ENCODE data around the gene GNAO1. TPM values are rescaled to one million over a fixed set of nuclear protein-coding genes. Genes with fewer than 3 reads are reported as not detected.

GNAO1 gene
- total and polyA plus RNA-seq, 2 of the 13 experiments (the other 11 are each of a cell fraction or from before 2014, with no cell fraction given) = not detected

GRCh38 chr16:56305956-56306565, 114.8 kb downstream of the GNAO1 start:
- TF ChIP-seq STAG1 (CRISPR knock-in tag; IDR thresholded peaks at IDR 0.05) (no peak), ZNF570 (CRISPR knock-in tag; IDR thresholded peaks at IDR 0.05; ENCODE audit: borderline replicate concordance) (no peak), CAMTA2 (CRISPR knock-in tag; IDR thresholded peaks at IDR 0.05; ENCODE audit: borderline replicate concordance) (no peak), MTF2 (CRISPR knock-in tag; IDR thresholded peaks at IDR 0.05; ENCODE audit: borderline replicate concordance) (no peak), ATM (IDR thresholded peaks at IDR 0.05; ENCODE audit: borderline replicate concordance) (no peak), ZFY (CRISPR knock-in tag; IDR thresholded peaks at IDR 0.05) (no peak), XBP1 (CRISPR knock-in tag; IDR thresholded peaks at IDR 0.05) (no peak), ZNF841 (CRISPR knock-in tag; IDR thresholded peaks at IDR 0.05; ENCODE audit: borderline replicate concordance) (no peak), ZFP1 (CRISPR knock-in tag; IDR thresholded peaks at IDR 0.05) (no peak), ZNF788 (CRISPR knock-in tag; IDR thresholded peaks at IDR 0.05; ENCODE audit: borderline replicate concordance) (no peak), ZNF337 (CRISPR knock-in tag; IDR thresholded peaks at IDR 0.05; ENCODE audit: borderline replicate concordance, low read depth) (no peak), ZNF331 (CRISPR knock-in tag; IDR thresholded peaks at IDR 0.05) (no peak)
- no TSS peak for BruUV-seq (replicated peaks)
- intact Hi-C loops (cut with micrococcal nuclease; ENCODE audit: unreplicated experiment) (no loop called here), in situ Hi-C loops (cut with HindIII; ENCODE audit: extremely low pct_ligation_motif_present, low pct_unique_long_range_greater_than_20kb) (loop anchor here (25.0 kb wide), 1 partner anchor 844 kb away; no protein-coding TSS in a partner anchor)
- H3K36me3 ChIP-seq (replicated peaks in 1 of 2; ENCODE audit: control insufficient read depth in 1 of 2, insufficient read depth in 2 of 2, low read length in 2 of 2) = no peaks in the 10 kb centered on the region
- H3K9ac ChIP-seq (ENCODE audit: insufficient read depth, low read depth, low read length) = no peak overlapping the region
- H3K4me3 ChIP-seq (replicated peaks in 1 of 3; ENCODE audit: insufficient read depth in 1 of 3, low read depth in 2 of 3, low read length in 3 of 3) = no peak overlapping the region
- no peak overlapping the region for H3K4me2 ChIP-seq (ENCODE audit: low read depth, low read length)
- 15% methylated on average over 4 of the region's 9 CpGs for WGBS (ENCODE audit: low lambda C conversion rate)
- DNase-seq (ENCODE audit: low spot score) (no peak), FAIRE-seq (no peak), ATAC-seq (peak; percentile 25)
- H2AFZ ChIP-seq (ENCODE audit: low read length) = no peak overlapping the region
- H3K27me3 ChIP-seq (ENCODE audit: control insufficient read depth in 1 of 2, insufficient read depth in 2 of 2, low read length in 2 of 2) = peaks cover 2 to 10% of the 10 kb centered on the region in 2 experiments; a peak in 3 of 5 replicates
- no peak overlapping the region for H3K27ac ChIP-seq (ENCODE audit: extremely low read length, insufficient read depth, low read length)
- no peaks in the 10 kb centered on the region for H4K20me1 ChIP-seq (ENCODE audit: insufficient read depth, low read length)
- H3K9me3 ChIP-seq (ENCODE audit: low read length) = no peaks in the 10 kb centered on the region
- CTCF ChIA-PET (ENCODE audit: low intra/inter-chr PET ratio, low total read pairs) = no interaction called here
- H3K79me2 ChIP-seq (ENCODE audit: insufficient read depth, low read length) = no peaks in the 10 kb centered on the region
- peaks cover 10% of the 10 kb centered on the region; the same call in 1 of the 2 replicates for H3K4me1 ChIP-seq (ENCODE audit: insufficient read depth, low read length)
- POLR2A ChIA-PET = no interaction called here

Measured in HepG2 (cell line).